ENCODE results near the gene MED15.
"Not testable (repeated sequence)": the region's sequence is repeated elsewhere in the genome, so short reads cannot be mapped to it uniquely, and the experiment has no call there.

- not testable (repeated sequence) for TF ChIP-seq REST (IDR thresholded peaks at IDR 0.05; ENCODE audit: low read depth, low read length); USF1 (IDR thresholded peaks at IDR 0.05; ENCODE audit: borderline replicate concordance, extremely low read length, insufficient read depth, low read depth, low read length); EZH2 (IDR thresholded peaks at IDR 0.05; ENCODE audit: borderline replicate concordance, control insufficient read depth, low read depth, low read length); CHD1 (IDR thresholded peaks at IDR 0.05; ENCODE audit: low read depth, low read length); CEBPZ (IDR thresholded peaks at IDR 0.05; ENCODE audit: low read depth, low read length); EP300 (IDR thresholded peaks at IDR 0.05; ENCODE audit: borderline replicate concordance in 1 of 2, control insufficient read depth in 1 of 2, low read depth in 2 of 2, low read length in 2 of 2); POLR2A (IDR thresholded peaks at IDR 0.05; ENCODE audit: low read depth, low read length); IKZF2 (IDR thresholded peaks at IDR 0.05); CTCF (IDR thresholded peaks at IDR 0.05 in 2 of 3, conservative IDR thresholded peaks at IDR 0.05 in 1 of 3; ENCODE audit: control insufficient read depth in 2 of 3, extremely low read depth in 1 of 3, insufficient read depth in 1 of 3, low read depth in 3 of 3, low read length in 3 of 3); MAX (IDR thresholded peaks at IDR 0.05; ENCODE audit: low read depth, low read length); BMI1 (IDR thresholded peaks at IDR 0.05; ENCODE audit: borderline replicate concordance)
These were observed 112.4 kb downstream of the MED15 start for GRCh38 chr22:20619893-20620194.

All from GM12878 (cell line).